Stimulated activated CD8-positive, alpha-beta memory T cell treated with anti-CD3 and anti-CD28 coated beads, Interleukin-12 subunit alpha, Interleukin-12 subunit beta, amount 100 ng/mL, for 24 hours (primary cell): ENCODE results near the gene TEF.

Experiments used
- DNase-seq: peaks from one replicate; pipeline ENCODE4 v3.0.0-alpha.2; 2020; ENCODE audit errors: extremely low read depth

The TEF gene

GRCh38 chr22:41354979-41355378 lies 26.8 kb upstream of the TEF start:
- no peak for DNase-seq

- DNase-seq = no peak
These were observed 25.8 kb upstream of the TEF start for GRCh38 chr22:41355895-41356294.

- DNase-seq = no peak
These were observed 25.2 kb upstream of the TEF start for GRCh38 chr22:41356430-41357028.

- DNase-seq = no peak
These were observed 24.6 kb upstream of the TEF start for GRCh38 chr22:41357191-41357590.

- DNase-seq = no peak
These were observed 22.8 kb upstream of the TEF start for GRCh38 chr22:41358927-41359326.

GRCh38 chr22:41359376-41359775 lies 22.4 kb upstream of the TEF start:
- DNase-seq = no peak

- no peak for DNase-seq
These were observed 21.6 kb upstream of the TEF start for GRCh38 chr22:41360126-41360525.

- no peak for DNase-seq
These were observed 19.9 kb upstream of the TEF start for GRCh38 chr22:41361716-41362310.

GRCh38 chr22:41362615-41363014 lies 19.1 kb upstream of the TEF start:
- DNase-seq = no peak

GRCh38 chr22:41364233-41364632 lies 17.5 kb upstream of the TEF start:
- DNase-seq = no peak

- DNase-seq = no peak
These were observed 16.8 kb upstream of the TEF start for GRCh38 chr22:41364955-41365354.

- no peak for DNase-seq
These were observed 16.3 kb upstream of the TEF start for GRCh38 chr22:41365425-41365824.

GRCh38 chr22:41366323-41367029 lies 15.3 kb upstream of the TEF start:
- no peak for DNase-seq

- DNase-seq = no peak
These were observed 14.6 kb upstream of the TEF start for GRCh38 chr22:41367039-41367679.

GRCh38 chr22:41367680-41368542 lies 13.8 kb upstream of the TEF start:
- no peak for DNase-seq

GRCh38 chr22:41368543-41369423 lies 13.0 kb upstream of the TEF start:
- no peak for DNase-seq

GRCh38 chr22:41369424-41369745 lies 12.4 kb upstream of the TEF start:
- DNase-seq = no peak

GRCh38 chr22:41369837-41370236 lies 11.9 kb upstream of the TEF start:
- no peak for DNase-seq

GRCh38 chr22:41377846-41378245 lies 3.9 kb upstream of the TEF start:
- no peak for DNase-seq

- DNase-seq = no peak
These were observed 781 bp upstream of the TEF start for GRCh38 chr22:41380993-41381328.

- peak; percentile 16 for DNase-seq
These were observed 396 bp downstream of the TEF start for GRCh38 chr22:41382098-41382578.
